T-helper 22 cell (primary cell): ENCODE measurements around the gene GKN2.

ENCODE experiments used
- DNase-seq: peaks from one replicate; pipeline ENCODE4 v3.0.0-alpha.2; 2020; ENCODE audit warnings: low read depth

Gene GKN2

DNA sequence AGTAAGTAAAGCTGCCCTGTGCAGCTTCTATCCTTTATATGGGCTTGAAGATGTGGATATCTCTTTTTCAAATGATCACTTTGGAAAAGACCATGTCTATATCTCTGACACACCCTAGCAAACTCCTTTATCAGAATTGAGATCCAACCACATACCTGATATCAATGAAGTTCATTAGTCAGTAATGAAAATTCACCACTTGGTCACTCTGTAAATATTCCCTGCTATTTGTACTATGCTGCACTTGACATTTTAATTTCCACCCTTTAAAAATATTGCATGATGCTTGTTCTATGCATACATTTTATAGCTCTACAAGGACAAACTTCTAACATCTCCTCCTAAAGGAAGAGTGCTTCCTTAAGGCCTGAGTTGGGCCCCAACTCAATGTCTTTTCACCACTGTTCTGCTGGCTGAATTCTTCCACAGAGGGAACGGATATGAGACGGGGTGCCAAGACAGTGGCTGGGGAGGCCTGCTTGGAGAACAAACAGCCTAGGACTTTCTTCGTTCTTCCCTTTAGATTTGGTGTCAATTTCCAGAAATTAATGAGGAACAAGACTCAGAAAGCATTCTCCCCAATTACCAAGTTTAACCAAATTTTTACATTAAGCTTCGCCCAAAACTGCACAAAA is at the start of gene GKN2:
GKN2 (minus strand) TSS at position 7 of the 635 bp plus-strand sequence. CDS start 32 bp downstream, outside the sequence.
- no peak for DNase-seq

DNA sequence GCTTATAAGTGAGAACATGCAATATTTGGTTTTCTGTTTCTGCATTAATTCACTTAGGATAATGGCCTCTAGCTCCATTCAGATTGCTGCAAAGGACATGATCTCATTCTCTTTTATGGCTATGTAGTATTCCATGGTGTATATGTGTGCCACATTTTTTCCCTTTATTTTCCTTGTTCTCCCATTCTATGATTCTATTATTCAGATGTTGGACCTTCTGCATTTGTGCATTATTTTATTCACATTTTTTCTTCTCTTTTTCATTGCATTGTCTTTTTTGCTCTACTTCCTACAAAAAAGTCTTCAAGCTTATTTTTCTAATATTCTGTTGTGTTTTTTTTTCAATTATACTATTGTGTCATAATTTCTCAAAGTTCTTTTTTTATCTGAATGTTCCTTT is 49.2 kb upstream of the GKN2 start:
- no peak for DNase-seq

DNA sequence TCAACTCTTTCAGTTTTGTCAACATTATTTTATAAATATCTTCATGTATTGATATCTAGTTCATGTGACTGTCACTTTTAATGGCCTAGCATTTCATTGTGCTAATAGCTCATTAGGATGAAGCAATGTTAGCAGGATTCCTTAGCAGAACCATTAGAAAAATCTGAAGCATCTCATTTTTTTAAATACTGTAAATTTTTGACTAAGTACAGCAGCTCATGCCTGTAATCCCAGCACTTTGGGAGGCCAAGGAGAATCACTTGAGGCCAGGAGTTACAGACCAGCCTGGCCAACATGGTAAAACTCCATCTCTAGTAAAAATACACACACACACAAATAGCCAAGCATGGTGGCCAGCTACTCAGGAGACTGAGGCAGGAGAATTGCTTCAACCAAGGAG is 44.7 kb upstream of the GKN2 start:
- DNase-seq = no peak

- DNase-seq = no peak
Measured at GRCh38 chr2:68995916-68996315, 43.2 kb upstream of the GKN2 start.

DNA sequence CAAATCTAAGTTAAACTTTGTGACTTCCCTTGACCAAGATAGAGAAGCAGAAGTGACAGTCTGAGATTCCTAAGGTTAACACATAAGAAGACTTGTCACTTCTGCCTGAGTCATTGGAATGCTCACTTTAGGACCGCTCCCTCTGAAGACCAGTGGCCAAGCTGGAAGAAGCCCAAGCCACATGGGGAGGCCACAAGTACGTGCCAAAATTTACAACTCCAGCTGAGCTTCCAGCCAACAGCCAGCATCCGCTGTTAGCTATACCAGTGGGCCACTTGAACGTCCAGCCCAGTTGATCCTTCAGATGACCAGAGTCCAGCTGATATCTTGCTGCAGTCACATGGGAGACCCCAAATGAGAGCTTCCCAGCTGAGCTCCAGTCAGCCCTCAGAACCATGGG is 42.2 kb upstream of the GKN2 start:
- DNase-seq = no peak

DNA sequence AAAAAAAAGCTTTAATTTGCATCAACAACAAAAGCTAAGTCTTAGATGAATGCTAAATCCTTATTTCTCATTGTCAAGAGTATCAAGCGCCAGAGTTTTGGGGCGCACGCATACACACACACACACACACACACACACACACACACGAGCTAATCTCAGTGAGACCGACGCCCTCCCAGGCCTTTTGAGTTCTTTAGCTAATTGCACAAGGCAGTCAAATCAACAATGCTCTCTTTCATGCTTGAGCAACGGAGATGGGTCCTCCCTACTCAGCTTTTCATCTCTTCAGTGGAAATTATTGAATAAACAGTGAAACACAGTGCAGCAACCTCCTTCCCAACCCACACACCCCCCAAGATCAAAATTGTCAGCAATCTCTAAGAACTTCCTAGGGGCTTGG is 41.0 kb upstream of the GKN2 start:
- DNase-seq = no peak

GRCh38 chr2:68992933-68993332 is 40.2 kb upstream of the GKN2 start:
- no peak for DNase-seq

DNA sequence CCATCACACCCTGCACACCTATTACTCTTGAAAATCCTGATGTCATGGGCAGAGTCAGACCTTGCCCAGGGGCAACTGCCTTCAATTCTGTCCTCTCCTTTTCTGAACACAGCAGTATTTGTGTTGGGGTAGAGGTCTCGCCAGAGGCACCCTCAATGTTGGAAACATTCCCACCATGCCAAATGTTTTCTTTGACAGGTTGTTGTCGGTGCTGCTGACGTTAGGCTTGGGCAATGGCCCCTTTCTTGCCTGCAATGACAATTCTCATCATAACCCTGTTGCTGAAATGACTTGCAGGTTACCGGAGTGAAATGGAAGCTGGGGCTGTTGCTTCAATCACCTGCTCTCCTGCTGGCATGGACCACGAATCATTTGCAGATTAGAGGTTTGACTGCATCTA is 39.6 kb upstream of the GKN2 start:
- no peak for DNase-seq

- no peak for DNase-seq
Measured at GRCh38 chr2:68989035-68989434, 36.3 kb upstream of the GKN2 start.

- DNase-seq = no peak
Measured at GRCh38 chr2:68987021-68987503, 34.4 kb upstream of the GKN2 start.

DNA sequence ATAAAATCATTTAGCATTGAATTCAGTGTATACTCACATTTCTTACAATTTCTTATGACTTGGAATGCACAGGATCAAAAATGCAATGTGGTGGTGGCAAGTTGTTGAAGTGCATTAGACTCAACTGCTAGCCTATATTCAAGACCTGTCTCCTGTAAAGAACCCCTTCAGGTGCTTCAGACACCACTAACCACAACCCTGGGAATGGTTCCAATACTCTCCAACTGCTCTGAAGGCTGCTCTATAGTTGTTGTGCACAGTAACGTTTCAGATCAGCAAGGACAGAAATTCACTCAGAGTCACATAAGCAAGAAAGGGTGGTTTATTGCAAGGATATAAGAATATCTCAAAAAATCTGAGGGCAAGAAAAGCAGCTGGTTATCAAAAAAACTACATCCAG is 28.3 kb upstream of the GKN2 start:
- DNase-seq = no peak

- no peak for DNase-seq
Measured at GRCh38 chr2:68978098-68978497, 25.4 kb upstream of the GKN2 start.

GRCh38 chr2:68977453-68977852 is 24.8 kb upstream of the GKN2 start:
- DNase-seq = no peak

DNA sequence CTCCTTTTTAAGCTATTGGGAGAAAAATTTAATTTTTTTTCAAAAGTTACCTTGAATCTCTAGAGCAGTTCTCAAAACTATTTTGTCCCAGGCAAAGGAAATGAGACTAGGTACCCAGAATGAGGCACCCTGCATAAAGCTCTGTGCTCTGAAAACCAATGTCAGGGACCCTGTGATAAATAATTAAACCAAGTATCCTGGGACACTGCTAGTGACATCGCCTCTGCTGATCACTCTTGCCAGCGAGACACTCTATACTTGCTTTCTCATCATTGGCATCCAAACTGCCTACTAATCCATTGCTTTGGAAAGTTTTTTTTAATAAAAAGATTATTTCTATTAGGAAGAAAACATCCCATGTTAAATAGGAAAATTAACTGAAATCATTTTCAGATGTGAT is 23.2 kb upstream of the GKN2 start:
- DNase-seq = no peak

- DNase-seq = no peak
Measured at GRCh38 chr2:68974946-68975665, 22.4 kb upstream of the GKN2 start.

DNA sequence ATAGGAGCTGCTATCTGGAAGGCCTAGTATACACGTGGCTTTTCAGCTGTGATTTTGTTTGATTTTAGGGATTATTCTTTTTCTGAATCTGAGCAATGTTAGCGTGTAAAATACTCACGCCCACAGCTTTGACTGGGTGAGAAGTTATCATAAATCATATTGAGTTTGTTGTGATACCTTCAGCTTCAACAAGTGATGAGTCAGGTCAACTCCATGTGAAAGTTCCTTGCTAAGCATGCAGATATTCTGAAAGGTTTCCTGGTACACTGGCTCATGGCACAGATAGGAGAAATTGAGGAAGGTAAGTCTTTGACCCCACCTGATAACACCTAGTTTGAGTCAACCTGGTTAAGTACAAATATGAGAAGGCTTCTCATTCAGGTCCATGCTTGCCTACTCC is 21.6 kb upstream of the GKN2 start, which contains the start of gene GKN1:
GKN1 (plus strand) TSS at position 386 of the 400 bp plus-strand sequence. CDS start 42 bp downstream, outside the sequence.
- DNase-seq = no peak

- no peak for DNase-seq
Measured at GRCh38 chr2:68971591-68972231, 19.0 kb upstream of the GKN2 start.

GRCh38 chr2:68970566-68971265 is 18.0 kb upstream of the GKN2 start:
- DNase-seq = no peak

DNA sequence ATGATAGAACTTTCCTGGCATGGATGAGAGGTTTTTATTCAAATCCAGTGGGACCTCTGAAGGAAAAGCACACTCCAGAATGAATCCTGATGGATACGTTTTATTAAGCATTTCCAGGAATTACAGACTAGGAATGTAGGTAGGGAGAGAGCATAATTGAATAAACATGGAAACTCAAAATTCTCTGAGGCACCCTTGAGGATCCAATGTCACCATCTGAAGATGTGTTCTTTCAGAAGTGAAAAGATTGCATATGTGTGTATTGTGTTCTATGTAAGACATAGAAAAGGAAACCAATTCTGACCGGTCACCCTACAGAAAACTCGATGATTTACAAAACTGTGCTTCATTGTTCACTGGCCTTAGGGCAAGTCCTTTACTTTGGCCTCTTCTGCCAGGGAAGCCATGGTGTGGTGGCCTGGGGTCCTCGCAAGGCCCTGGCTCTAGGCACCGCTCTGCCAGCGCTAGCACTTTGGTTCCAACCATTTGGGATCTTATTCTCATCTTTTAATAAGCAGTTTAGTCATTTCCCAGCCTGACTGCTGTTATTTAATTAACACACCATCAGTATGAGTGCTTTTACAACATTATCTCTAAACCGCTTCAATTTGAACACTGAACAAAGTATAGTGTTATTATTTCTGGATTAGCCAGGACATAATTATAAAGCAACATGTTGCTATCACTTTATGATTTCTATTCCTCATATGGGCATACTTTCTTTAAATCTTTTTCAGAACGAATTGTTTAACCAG is 17.2 kb upstream of the GKN2 start:
- DNase-seq = no peak

DNA sequence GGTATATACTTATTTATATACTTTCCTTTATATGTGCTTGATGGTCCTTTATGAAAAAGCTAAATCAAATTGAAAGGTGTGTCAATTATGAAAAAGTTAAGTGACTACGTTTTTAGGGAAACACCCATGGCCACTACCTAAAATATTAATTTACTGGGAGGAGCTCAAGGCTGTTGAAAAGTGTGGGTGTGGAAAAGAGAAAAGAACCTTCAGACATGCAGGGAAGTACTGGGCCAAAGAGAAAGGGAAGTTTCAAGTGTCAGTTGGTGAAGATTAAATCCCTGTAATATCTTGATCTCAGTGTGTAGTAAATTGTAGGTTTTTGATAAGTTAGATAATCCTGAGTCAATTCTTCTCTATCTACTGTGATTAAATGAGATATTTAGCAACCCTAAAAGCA is 15.5 kb upstream of the GKN2 start:
- DNase-seq = no peak

- no peak for DNase-seq
Measured at GRCh38 chr2:68964282-68964681, 11.6 kb upstream of the GKN2 start.

DNA sequence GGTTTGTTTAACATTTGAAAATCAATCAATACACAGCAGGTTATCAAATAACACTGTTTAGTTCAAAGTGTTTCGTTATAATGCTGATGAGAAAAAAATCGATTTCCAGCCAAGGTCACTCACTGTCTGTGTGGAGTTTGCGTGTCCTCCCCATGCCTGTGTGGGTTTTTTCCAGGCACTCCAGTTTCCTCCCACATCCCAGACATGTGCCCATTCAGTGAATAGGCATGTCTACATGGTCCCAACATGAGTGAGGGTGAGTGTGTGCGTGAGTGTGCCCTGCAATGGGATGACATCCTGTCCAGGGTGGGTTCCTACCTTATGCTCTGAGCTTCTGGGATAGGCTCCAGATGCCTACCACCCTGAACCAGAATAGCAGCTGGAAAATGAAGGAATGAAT is 8.7 kb upstream of the GKN2 start:
- no peak for DNase-seq
